ENCODE measurements around the gene CHD2. TPM values are rescaled to one million over a fixed set of nuclear protein-coding genes. Genes with fewer than 3 reads are reported as not detected.

Gene CHD2
- total RNA-seq, 1 experiment from 2014 or later, result 26.3 TPM

- DNase-seq (ENCODE audit: low read depth), result no peak
These were observed 59.1 kb downstream of the CHD2 start for GRCh38 chr15:92959219-92959618.

- no peak for DNase-seq (ENCODE audit: low read depth)
These were observed 61.0 kb downstream of the CHD2 start for GRCh38 chr15:92960996-92961681.

- no peak for DNase-seq (ENCODE audit: low read depth)
These were observed 62.8 kb downstream of the CHD2 start for GRCh38 chr15:92962914-92963313.

- DNase-seq (ENCODE audit: low read depth), result no peak
These were observed 63.7 kb downstream of the CHD2 start for GRCh38 chr15:92963794-92964193.

- DNase-seq (ENCODE audit: low read depth), result no peak
These were observed 69.0 kb downstream of the CHD2 start for GRCh38 chr15:92968926-92969651.

- DNase-seq (ENCODE audit: low read depth), result no peak
These were observed 70.5 kb downstream of the CHD2 start for GRCh38 chr15:92970656-92971055.

GRCh38 chr15:92971081-92971480, 71.0 kb downstream of the CHD2 start:
- no peak for DNase-seq (ENCODE audit: low read depth)

- DNase-seq (ENCODE audit: low read depth), result no peak
These were observed 71.6 kb downstream of the CHD2 start for GRCh38 chr15:92971713-92972112.

GRCh38 chr15:92974183-92974915, 74.2 kb downstream of the CHD2 start:
- no peak for DNase-seq (ENCODE audit: low read depth)

GRCh38 chr15:92979011-92979701, 79.0 kb downstream of the CHD2 start:
- DNase-seq (ENCODE audit: low read depth), result no peak

- no peak for DNase-seq (ENCODE audit: low read depth)
These were observed 81.2 kb downstream of the CHD2 start for GRCh38 chr15:92981333-92981732.

- no peak for DNase-seq (ENCODE audit: low read depth)
These were observed 84.0 kb downstream of the CHD2 start for GRCh38 chr15:92984161-92984560.

GRCh38 chr15:92989470-92989869, 89.3 kb downstream of the CHD2 start:
- no peak for DNase-seq (ENCODE audit: low read depth)

GRCh38 chr15:92990031-92990430, 89.9 kb downstream of the CHD2 start:
- DNase-seq (ENCODE audit: low read depth), result no peak

- DNase-seq (ENCODE audit: low read depth), result no peak
These were observed 92.6 kb downstream of the CHD2 start for GRCh38 chr15:92992720-92993119.

GRCh38 chr15:92997821-92998220, 97.7 kb downstream of the CHD2 start:
- DNase-seq (ENCODE audit: low read depth), result no peak

GRCh38 chr15:93001156-93001555, 101.0 kb downstream of the CHD2 start:
- no peak for DNase-seq (ENCODE audit: low read depth)

GRCh38 chr15:93001881-93002280, 101.8 kb downstream of the CHD2 start:
- DNase-seq (ENCODE audit: low read depth), result no peak

- DNase-seq (ENCODE audit: low read depth), result no peak
These were observed 105.0 kb downstream of the CHD2 start for GRCh38 chr15:93005133-93005532.

- no peak for DNase-seq (ENCODE audit: low read depth)
These were observed 107.9 kb downstream of the CHD2 start for GRCh38 chr15:93007994-93008393.

- DNase-seq (ENCODE audit: low read depth), result no peak
These were observed 112.7 kb downstream of the CHD2 start for GRCh38 chr15:93012786-93013185.

GRCh38 chr15:93017526-93017925, 117.4 kb downstream of the CHD2 start:
- no peak for DNase-seq (ENCODE audit: low read depth)

Measured in Daoy (cell line).